Astrocyte of the hippocampus (primary cell): ENCODE data around the gene SHISA4.

Experiments used
- DNase-seq: peaks from one replicate; pipeline ENCODE4 v3.0.0; 2011; ENCODE audit warnings: low read depth, low spot score

SHISA4 gene

GRCh38 chr1:201881617-201882016 is 7.1 kb upstream of the SHISA4 start:
- DNase-seq = no peak

- peak; percentile 60 for DNase-seq
Measured at GRCh38 chr1:201882665-201883132, 6.0 kb upstream of the SHISA4 start.

- DNase-seq = no peak
Measured at GRCh38 chr1:201883266-201883665, 5.4 kb upstream of the SHISA4 start.

- DNase-seq = no peak
Measured at GRCh38 chr1:201883786-201884185, 4.9 kb upstream of the SHISA4 start.

- DNase-seq = no peak
Measured at GRCh38 chr1:201884425-201884824, 4.3 kb upstream of the SHISA4 start.

GRCh38 chr1:201885531-201886075 is 3.1 kb upstream of the SHISA4 start:
- peak; percentile 82 for DNase-seq

GRCh38 chr1:201886103-201886885 is 2.4 kb upstream of the SHISA4 start:
- DNase-seq = no peak

GRCh38 chr1:201887116-201887866 is 1.4 kb upstream of the SHISA4 start:
- no peak for DNase-seq

- peak; percentile 41 for DNase-seq
Measured at GRCh38 chr1:201889090-201889968, 631 bp downstream of the SHISA4 start.

GRCh38 chr1:201890223-201890622 is 1.5 kb downstream of the SHISA4 start:
- no peak for DNase-seq

- no peak for DNase-seq
Measured at GRCh38 chr1:201890806-201891450, 2.2 kb downstream of the SHISA4 start.

GRCh38 chr1:201891451-201892045 is 2.9 kb downstream of the SHISA4 start:
- no peak for DNase-seq

GRCh38 chr1:201892211-201892610 is 3.5 kb downstream of the SHISA4 start:
- DNase-seq = no peak

- no peak for DNase-seq
Measured at GRCh38 chr1:201893431-201893830, 4.7 kb downstream of the SHISA4 start.

GRCh38 chr1:201894343-201895119 is 5.8 kb downstream of the SHISA4 start:
- DNase-seq = no peak

GRCh38 chr1:201895120-201895665 is 6.5 kb downstream of the SHISA4 start:
- no peak for DNase-seq

GRCh38 chr1:201895913-201896807 is 7.5 kb downstream of the SHISA4 start:
- DNase-seq = peak; percentile 96

GRCh38 chr1:201896951-201897391 is 8.3 kb downstream of the SHISA4 start:
- peak; percentile 79 for DNase-seq
